HG03575 (cell line): ENCODE measurements around the gene NCOA7.
"Not testable (repeated sequence)": the region's sequence is repeated elsewhere in the genome, so short reads cannot be mapped to it uniquely, and the experiment has no call there.

ENCODE experiments used
- ATAC-seq: cut with Tn5 transposase; IDR thresholded peaks from one replicate; pipeline ENCODE4 v1.9.1; 2021; ENCODE audit not compliant: unreplicated experiment, insufficient number of reproducible peaks, low FRiP score; ENCODE audit errors: extremely low read depth

NCOA7 gene

GRCh38 chr6:125884634-125885371, 94.0 kb downstream of the NCOA7 start:
- no peak for ATAC-seq

GRCh38 chr6:125886021-125886420, 95.3 kb downstream of the NCOA7 start:
- no peak for ATAC-seq

- no peak for ATAC-seq
Measured at GRCh38 chr6:125886914-125887313, 96.2 kb downstream of the NCOA7 start.

GRCh38 chr6:125887372-125887771, 96.6 kb downstream of the NCOA7 start:
- no peak for ATAC-seq

GRCh38 chr6:125888989-125889656, 98.4 kb downstream of the NCOA7 start:
- no peak for ATAC-seq

DNA sequence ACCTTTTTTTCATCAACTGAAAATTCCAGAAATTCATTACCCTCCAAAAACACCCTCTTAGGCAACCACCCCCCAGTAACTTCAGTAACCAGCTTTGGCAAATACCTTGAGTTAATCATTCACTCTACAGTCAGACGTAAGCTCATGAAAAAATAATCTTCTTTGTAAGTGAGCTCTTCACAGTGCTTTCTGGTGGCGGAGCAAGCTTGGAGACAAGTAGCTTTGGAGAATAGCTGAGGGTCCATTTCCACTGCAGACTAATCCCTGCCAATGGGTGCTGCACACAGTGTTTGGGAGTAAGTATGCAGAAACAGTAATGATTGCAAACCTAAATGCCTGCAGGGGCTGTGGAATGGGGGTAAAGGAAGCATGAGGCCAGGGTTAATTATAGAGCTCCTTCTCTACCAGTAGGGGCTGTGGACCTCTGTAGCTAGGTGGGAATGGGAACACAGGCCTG, 109.0 kb downstream of the NCOA7 start:
- ATAC-seq, result no peak

DNA sequence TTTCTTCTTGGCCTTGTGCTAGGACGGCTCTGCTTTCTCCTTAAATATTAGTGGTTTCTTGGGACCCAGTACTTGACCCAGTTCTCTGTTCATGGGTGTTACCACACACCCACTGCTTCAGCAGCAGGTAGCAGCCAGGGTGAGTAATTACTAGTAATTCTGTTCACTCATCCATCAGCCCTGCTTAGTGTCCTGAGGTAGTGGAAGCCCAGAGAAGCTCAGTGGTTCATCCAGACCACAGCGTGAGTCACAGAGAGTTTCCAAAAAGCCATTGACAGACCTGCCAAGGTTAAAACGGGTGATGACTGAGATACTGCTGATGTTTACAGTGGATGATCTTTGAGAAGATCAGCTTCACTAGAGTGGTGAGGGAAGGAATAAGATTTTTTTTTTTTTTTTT, 114.1 kb downstream of the NCOA7 start:
- peak; percentile 86 for ATAC-seq

GRCh38 chr6:125906158-125906998, 115.6 kb downstream of the NCOA7 start:
- no peak for ATAC-seq

DNA sequence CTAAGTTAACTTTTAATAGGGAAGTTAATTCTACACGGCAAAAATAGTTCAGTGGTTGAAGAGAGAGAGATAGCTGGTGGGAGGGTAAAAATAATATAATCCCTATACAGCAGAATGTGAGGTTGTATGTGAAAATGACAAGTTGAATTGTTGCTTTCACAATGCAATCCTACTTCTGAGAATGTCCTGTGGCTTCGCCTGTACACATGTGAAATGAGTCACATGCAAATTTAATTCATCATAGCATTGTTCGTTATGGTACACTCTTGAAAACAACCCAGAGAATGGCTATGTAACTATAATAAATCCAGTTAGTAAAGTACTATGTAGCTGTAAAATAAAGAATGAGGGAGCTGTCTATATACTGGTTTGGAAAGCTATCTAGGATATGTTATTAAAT, 119.8 kb downstream of the NCOA7 start:
- peak; percentile 100 for ATAC-seq

DNA sequence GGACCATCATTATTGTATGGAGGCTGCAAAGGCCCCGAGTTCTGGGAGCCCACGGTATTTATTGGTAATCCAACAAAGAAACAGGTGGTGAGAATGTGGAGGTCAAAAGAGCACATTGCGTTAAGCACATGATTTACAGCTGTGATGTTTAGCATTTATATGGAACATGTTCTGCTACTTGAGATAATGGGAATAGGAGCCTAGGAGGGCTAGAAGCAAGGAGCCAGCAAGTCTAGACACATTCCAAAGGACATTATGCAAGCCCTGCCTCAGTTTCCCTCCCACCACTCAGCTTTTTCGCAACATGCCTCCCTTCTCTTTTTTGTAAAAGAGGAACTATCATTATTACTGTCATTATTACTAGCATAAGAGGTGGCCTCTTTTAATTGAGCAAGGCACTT, 120.3 kb downstream of the NCOA7 start:
- ATAC-seq, result not testable (repeated sequence)

- ATAC-seq, result not testable (repeated sequence)
Measured at GRCh38 chr6:125912430-125912829, 121.7 kb downstream of the NCOA7 start.

DNA sequence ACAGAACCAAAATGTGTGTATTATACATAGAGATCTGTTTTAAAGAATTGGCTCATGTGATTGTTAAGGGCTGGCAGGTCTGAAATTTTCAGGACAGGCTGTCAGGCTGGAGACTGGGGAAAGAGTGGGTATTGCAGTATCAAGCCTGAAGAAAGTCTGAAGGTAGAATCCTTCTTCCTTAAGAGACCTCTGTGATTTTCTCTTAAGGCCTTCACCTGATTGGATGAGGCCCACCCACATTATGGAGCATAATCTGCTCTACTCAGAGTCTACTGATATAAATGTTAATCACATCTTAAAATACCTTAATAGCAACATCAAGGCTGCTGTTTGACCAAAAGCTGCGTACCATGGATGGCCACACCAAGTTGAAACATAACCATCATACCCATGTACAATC, 122.4 kb downstream of the NCOA7 start:
- ATAC-seq, result no peak

DNA sequence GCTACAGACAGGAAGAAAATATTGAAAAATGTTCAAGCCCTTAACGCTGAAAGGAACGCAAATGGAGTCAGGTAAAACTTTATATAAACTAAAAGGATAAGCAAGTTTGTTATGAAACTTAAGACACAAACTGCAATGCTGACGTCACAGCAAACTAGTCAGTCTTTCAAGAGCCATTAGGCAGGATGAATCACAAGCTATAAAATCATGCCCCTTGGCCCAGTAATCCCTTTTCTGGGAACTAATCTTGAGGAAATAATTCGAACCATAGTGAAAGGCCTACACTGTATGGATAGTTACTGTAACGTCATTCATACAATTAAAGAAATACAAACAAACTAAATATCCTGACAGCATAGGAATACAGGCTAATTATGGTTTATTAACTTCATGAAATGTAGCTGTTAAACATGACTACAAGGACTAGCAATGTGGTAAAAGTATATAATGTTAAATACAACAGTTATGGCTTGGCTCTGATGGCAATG, 123.1 kb downstream of the NCOA7 start:
- ATAC-seq, result no peak

DNA sequence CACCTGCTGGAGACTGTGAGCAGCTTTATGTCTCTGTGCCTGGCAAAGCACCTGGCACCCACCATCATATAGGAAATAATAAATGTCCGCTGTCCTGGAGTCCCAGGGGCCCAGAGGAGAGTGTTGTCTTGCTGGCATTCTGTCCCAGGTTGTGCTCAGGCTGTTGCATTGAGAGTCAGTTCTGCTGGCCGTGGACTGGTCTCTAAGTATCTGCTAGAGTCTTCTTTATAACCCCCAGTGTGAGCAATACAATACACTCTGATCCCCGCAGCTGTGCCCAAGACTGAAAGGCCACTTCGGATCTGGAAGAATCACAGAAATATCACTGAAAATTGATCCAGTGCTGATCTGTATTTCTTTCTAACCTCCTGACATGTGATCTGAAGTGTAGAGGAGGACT, 127.5 kb downstream of the NCOA7 start:
- ATAC-seq, result no peak

- ATAC-seq, result peak; percentile 97
Measured at GRCh38 chr6:125918681-125919566, 128.2 kb downstream of the NCOA7 start.

DNA sequence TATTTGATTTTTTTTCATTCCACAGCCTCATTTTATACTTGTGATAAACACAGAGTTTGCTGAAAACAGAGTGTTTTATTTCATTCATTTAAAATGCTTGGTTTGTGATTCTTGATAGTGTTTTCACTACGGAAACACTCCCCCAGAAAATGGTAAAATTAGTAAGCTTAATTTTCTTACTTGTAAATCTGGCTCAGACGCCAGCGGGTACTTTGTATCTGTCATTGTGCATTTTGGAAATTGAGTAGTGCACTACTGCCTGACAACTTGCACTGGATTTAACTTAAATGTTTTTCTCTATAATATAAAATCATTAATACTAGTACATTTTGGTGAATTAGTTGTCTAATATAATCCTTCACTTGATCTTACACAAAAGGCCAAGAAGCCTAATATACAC, 128.9 kb downstream of the NCOA7 start:
- no peak for ATAC-seq

GRCh38 chr6:125922322-125922860, 131.6 kb downstream of the NCOA7 start:
- no peak for ATAC-seq

DNA sequence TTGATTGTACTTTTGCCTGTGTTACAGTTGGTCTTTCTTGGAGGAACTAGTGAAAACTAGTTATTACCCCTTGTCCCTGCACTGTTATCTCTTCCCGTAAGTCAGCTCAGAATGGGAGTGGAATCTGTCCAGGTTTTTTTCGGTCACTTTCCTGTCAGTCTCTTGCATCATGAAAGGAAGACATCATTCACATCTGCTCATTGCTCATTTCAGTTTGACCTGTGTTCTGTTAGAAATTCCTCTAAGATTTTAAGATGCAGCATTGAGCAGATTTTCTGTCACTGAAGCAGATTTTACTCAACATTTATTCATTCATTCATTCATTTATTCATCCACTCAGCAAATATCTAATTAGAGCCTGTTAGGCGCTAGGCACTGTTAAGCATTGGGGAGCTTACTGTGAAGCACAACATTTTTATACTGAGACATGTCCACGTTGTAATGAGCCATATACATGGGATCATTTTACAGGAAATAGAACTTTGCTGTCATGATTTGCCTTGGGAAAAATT, 132.7 kb downstream of the NCOA7 start:
- ATAC-seq, result no peak
